ENCODE measurements around the gene CARMIL3.
A peak's percentile ranks its signal among the peaks of the same experiment; 100 is the strongest.

Gene CARMIL3

GRCh38 chr14:24094841-24095270, 43.0 kb downstream of the CARMIL3 start:
- no peak for TF ChIP-seq POLR2A (IDR thresholded peaks at IDR 0.05; ENCODE audit: low read depth, low read length)
- no peak for TF ChIP-seq TAF1 (IDR thresholded peaks at IDR 0.05; ENCODE audit: low read depth, low read length)
- no peak for TF ChIP-seq POU2F2 (IDR thresholded peaks at IDR 0.05; ENCODE audit: low read depth, low read length)
- no peak for TF ChIP-seq SPI1 (IDR thresholded peaks at IDR 0.05; ENCODE audit: low read depth, low read length)
- no peak for TF ChIP-seq POLR2AphosphoS5 (IDR thresholded peaks at IDR 0.05; ENCODE audit: low read depth, low read length)
- TF ChIP-seq PAX5 (IDR thresholded peaks at IDR 0.05; ENCODE audit: insufficient read depth, low read length, severe bottlenecking) = no peak
- no peak for DNase-seq (ENCODE audit: insufficient read length, low spot score)
- FAIRE-seq = no peak

GRCh38 chr14:24095271-24096068, 43.7 kb downstream of the CARMIL3 start:
- FAIRE-seq (peak; percentile 87), DNase-seq (ENCODE audit: insufficient read length, low spot score) (peak; percentile 90)

GRCh38 chr14:24096545-24097181, 44.9 kb downstream of the CARMIL3 start:
- FAIRE-seq (peak; percentile 26), DNase-seq (ENCODE audit: insufficient read length, low spot score) (no peak)
- TF ChIP-seq SPI1 (IDR thresholded peaks at IDR 0.05; ENCODE audit: low read depth, low read length) (no peak), POLR2A (IDR thresholded peaks at IDR 0.05; ENCODE audit: low read depth, low read length) (no peak), PAX5 (IDR thresholded peaks at IDR 0.05; ENCODE audit: insufficient read depth, low read length, severe bottlenecking) (no peak)

More at GRCh38 chr14:24095271-24096068, 43.7 kb downstream of the CARMIL3 start:
- TF ChIP-seq POLR2A (IDR thresholded peaks at IDR 0.05; ENCODE audit: low read depth, low read length) (peak; percentile 98), POU2F2 (IDR thresholded peaks at IDR 0.05; ENCODE audit: low read depth, low read length) (peak; percentile 92), SPI1 (IDR thresholded peaks at IDR 0.05; ENCODE audit: low read depth, low read length) (no peak), POLR2AphosphoS5 (IDR thresholded peaks at IDR 0.05; ENCODE audit: low read depth, low read length) (peak; percentile 98), PAX5 (IDR thresholded peaks at IDR 0.05; ENCODE audit: insufficient read depth, low read length, severe bottlenecking) (no peak), TAF1 (IDR thresholded peaks at IDR 0.05; ENCODE audit: low read depth, low read length) (peak; percentile 98)

GRCh38 chr14:24098229-24098926, 46.6 kb downstream of the CARMIL3 start:
- TF ChIP-seq TAF1 (IDR thresholded peaks at IDR 0.05; ENCODE audit: low read depth, low read length) (no peak), SPI1 (IDR thresholded peaks at IDR 0.05; ENCODE audit: low read depth, low read length) (no peak), POU2F2 (IDR thresholded peaks at IDR 0.05; ENCODE audit: low read depth, low read length) (no peak)
- DNase-seq (ENCODE audit: insufficient read length, low spot score) = no peak
- no peak for FAIRE-seq

- no peak for FAIRE-seq
- TF ChIP-seq POLR2A (IDR thresholded peaks at IDR 0.05; ENCODE audit: low read depth, low read length) = no peak
- TF ChIP-seq POU2F2 (IDR thresholded peaks at IDR 0.05; ENCODE audit: low read depth, low read length) = no peak
- TF ChIP-seq TAF1 (IDR thresholded peaks at IDR 0.05; ENCODE audit: low read depth, low read length) = no peak
- no peak for TF ChIP-seq SPI1 (IDR thresholded peaks at IDR 0.05; ENCODE audit: low read depth, low read length)
- no peak for TF ChIP-seq POLR2AphosphoS5 (IDR thresholded peaks at IDR 0.05; ENCODE audit: low read depth, low read length)
- TF ChIP-seq PAX5 (IDR thresholded peaks at IDR 0.05; ENCODE audit: insufficient read depth, low read length, severe bottlenecking) = no peak
- no peak for DNase-seq (ENCODE audit: insufficient read length, low spot score)
Measured at GRCh38 chr14:24098927-24099813, 47.4 kb downstream of the CARMIL3 start.

- FAIRE-seq = no peak
Measured at GRCh38 chr14:24100197-24100981, 48.6 kb downstream of the CARMIL3 start.

GRCh38 chr14:24100982-24101494, 49.2 kb downstream of the CARMIL3 start:
- no peak for DNase-seq (ENCODE audit: insufficient read length, low spot score)
- no peak for FAIRE-seq

More at GRCh38 chr14:24100197-24100981, 48.6 kb downstream of the CARMIL3 start:
- DNase-seq (ENCODE audit: insufficient read length, low spot score) = no peak
- TF ChIP-seq PAX5 (IDR thresholded peaks at IDR 0.05; ENCODE audit: insufficient read depth, low read length, severe bottlenecking) (no peak), SPI1 (IDR thresholded peaks at IDR 0.05; ENCODE audit: low read depth, low read length) (no peak), POU2F2 (IDR thresholded peaks at IDR 0.05; ENCODE audit: low read depth, low read length) (no peak), POLR2A (IDR thresholded peaks at IDR 0.05; ENCODE audit: low read depth, low read length) (no peak), TAF1 (IDR thresholded peaks at IDR 0.05; ENCODE audit: low read depth, low read length) (no peak), POLR2AphosphoS5 (IDR thresholded peaks at IDR 0.05; ENCODE audit: low read depth, low read length) (no peak)

More at GRCh38 chr14:24100982-24101494, 49.2 kb downstream of the CARMIL3 start:
- no peak for TF ChIP-seq PAX5 (IDR thresholded peaks at IDR 0.05; ENCODE audit: insufficient read depth, low read length, severe bottlenecking)
- no peak for TF ChIP-seq POU2F2 (IDR thresholded peaks at IDR 0.05; ENCODE audit: low read depth, low read length)
- TF ChIP-seq TAF1 (IDR thresholded peaks at IDR 0.05; ENCODE audit: low read depth, low read length) = no peak
- TF ChIP-seq SPI1 (IDR thresholded peaks at IDR 0.05; ENCODE audit: low read depth, low read length) = no peak
- TF ChIP-seq POLR2AphosphoS5 (IDR thresholded peaks at IDR 0.05; ENCODE audit: low read depth, low read length) = no peak
- TF ChIP-seq POLR2A (IDR thresholded peaks at IDR 0.05; ENCODE audit: low read depth, low read length) = no peak

Data from GM12891 (cell line).